Stimulated activated CD4-positive, alpha-beta T cell treated with anti-CD3 and anti-CD28 coated beads, Interleukin-2, amount 100 ng/mL, for 24 hours (primary cell): ENCODE measurements around the gene CLDN19.
"Not testable (repeated sequence)": the region's sequence is repeated elsewhere in the genome, so short reads cannot be mapped to it uniquely, and the experiment has no call there.

Source experiments
- DNase-seq, 2 donors: peaks; one replicate each; pipeline ENCODE4 v3.0.0-alpha.2; 2020

The CLDN19 gene

DNA sequence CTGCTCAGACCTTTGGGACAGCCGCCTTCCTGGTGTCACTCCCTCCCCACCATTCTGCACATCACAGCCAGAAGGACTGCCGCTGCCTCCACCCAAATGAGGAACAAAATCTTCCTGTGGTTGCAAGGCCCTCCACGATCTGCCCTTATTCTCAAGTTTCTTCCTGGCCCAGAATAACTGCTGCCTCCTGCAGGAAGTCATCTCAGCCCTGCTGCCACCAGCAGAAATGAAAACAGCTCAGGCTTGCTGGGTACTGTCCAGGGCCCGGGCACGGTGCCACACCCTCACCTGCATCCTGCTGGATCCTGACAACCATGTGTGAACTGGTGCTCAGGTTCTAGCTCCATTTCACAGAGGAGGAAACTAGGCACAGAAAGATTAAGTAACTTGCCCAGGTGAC lies 2.8 kb downstream of the CLDN19 start:
- no peak for DNase-seq

DNA sequence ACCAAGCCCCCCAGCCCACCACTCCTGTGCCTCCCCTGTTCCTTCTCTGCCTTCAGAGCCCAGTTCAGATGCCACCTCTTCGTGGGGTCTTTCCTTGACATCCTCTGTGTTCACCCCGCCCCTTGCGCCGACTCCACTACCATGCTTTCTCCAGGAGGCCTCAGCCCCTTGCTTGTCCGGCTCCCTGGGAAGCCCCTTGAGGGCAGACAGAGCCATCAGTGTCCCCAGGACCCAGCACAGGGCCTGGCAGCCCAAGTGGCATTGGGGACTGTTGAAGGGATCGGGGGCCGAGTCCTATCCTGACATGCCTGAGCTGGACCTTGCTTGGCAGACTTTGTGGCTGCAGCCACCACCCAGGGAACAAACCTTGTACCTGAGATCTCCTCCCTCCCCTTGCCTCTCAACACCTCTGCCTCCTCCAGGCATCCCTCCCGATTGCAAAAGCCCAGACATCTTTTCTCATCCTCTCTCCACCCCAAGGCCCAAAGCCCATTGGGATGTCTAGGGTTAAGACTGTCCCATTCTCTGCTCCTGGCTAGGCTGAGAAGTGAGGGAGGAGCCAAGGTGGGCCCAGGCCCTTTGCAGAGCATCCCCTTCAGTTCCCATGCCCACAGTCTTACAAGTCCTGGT lies 3.4 kb downstream of the CLDN19 start:
- no peak for DNase-seq

- no peak for DNase-seq
Measured at GRCh38 chr1:42736152-42736551, 3.9 kb downstream of the CLDN19 start.

GRCh38 chr1:42735477-42736105 lies 4.4 kb downstream of the CLDN19 start:
- DNase-seq, result no peak

GRCh38 chr1:42735056-42735455 lies 5.0 kb downstream of the CLDN19 start:
- DNase-seq, result no peak

DNA sequence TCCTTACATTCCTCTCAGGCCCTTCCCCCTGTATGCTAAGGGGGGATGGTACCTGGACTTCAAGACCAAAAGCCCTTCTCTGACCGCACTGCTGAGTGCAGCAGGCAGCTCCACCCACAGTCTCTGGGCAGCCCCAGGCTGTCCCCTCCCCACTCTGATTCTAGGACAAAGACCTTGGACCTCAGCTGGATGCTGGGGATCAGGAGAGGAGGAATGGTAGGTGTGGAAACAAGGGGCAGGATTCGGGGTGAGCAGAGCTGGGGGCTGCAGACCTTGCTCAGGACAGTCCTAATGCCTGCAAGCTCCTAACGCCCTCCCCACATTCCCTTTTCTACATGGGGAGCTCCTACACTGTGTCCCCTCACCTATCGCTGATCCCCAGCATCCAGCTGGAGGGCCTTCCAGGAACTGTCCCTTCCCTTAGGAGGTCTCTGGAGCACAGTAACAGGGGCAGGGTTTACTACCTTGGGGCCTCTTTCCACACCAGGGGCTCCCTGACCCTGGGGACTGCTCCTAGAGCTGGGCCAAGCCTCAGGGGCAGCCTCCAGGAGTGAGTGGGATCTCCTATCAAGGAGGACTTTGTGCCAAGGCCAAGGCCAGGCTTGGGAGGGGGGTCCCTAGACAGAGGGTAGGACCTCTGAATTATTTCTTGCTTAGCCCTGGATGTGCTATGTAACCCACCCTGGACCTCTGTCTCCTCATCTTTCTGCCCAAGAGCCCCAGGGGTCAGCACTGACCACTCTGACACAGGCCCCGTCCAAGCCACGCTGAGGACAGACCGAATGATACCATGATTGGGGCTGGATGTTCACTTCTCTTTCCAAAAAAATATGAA lies 5.6 kb downstream of the CLDN19 start:
- DNase-seq, result no peak

- DNase-seq, result no peak
Measured at GRCh38 chr1:42733415-42734200, 6.4 kb downstream of the CLDN19 start.

DNA sequence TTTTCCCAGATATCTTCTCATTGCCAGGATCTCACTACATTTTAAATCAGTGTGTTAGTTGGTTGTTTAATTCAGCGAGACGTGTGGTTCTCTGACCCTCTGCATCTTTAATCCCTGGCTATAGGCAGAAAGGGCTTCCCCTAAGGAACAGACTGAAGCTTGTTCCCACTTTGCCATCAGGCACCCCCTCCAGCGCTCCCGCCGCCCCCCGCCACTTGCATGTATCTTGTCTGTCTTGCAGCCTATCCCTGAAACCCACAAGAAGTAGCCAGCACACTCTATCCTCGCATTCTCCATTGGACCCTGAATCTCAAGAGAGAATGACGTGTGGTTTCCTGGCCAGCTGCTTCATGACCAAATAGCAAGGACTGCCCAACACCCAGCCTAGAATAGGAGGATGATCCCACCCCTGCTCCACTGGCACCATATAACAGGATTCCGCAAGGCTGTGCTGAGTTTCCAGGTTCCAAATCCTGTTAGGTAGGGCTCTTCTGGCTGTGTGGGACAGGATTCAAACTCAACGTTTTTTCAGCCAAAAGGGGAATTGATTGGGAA lies 7.8 kb downstream of the CLDN19 start:
- DNase-seq, result no peak

GRCh38 chr1:42731585-42731984 lies 8.5 kb downstream of the CLDN19 start:
- DNase-seq, result no peak

DNA sequence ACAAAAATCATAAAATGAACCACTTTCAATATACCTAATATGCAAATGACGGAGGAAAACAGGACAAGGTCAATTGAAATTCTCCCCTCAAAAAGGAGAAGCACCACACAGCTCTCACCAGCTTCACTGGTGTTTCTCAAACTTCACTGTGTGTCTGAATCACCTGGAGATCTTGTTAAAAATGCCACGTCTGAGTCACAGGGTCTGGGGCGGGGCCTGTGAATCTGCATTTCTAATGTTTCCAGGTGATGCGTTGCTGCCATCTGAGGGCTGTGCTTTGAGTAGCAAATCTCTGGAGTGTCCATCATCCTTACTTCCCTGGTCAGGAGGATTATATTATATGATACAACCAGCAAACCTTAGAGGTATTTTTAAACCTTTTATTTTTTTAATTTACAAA lies 9.0 kb downstream of the CLDN19 start:
- DNase-seq, result peak; percentile 62 to 72

GRCh38 chr1:42730002-42730401 lies 10.0 kb downstream of the CLDN19 start:
- no peak for DNase-seq

DNA sequence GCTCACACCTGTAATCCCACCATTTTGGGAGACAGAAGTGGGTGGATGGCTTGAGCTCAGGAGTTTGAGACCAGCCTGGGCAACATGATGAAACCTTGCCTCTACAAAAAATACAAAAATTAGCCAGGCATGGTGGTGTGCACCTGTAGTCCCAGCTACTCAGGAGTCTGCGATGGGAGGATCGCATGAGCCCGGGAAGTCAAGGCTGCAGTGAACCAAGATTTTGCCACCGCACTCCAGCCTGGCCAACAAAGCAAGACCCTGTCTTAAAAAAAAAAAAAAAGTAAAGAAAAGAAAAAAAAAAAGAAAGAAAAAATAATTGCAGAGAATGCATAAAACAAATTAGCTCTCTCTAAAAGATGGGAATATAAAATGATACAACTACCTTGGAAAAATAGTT lies 14.2 kb downstream of the CLDN19 start:
- not testable (repeated sequence) for DNase-seq

GRCh38 chr1:42723511-42723910 lies 16.5 kb downstream of the CLDN19 start:
- DNase-seq, result no peak

DNA sequence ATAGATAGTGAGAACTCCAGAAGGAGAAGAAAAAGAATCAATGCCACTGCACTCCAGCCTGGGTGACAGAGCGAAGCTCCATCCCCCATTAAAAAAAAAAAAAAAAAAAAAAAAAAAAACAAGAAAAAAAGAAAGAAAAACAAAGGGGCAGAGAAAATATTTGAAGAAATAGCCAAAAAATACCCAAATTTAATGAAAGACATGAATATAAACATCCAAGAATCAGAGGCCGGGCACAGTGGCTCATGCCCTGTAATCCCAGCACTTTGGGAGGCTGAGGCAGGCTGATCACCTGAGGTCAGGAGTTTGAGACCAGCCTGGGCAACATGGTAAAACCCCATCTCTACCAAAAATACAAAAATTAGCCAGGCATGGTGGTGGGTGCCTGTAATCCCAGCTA lies 17.6 kb downstream of the CLDN19 start:
- not testable (repeated sequence) for DNase-seq

DNA sequence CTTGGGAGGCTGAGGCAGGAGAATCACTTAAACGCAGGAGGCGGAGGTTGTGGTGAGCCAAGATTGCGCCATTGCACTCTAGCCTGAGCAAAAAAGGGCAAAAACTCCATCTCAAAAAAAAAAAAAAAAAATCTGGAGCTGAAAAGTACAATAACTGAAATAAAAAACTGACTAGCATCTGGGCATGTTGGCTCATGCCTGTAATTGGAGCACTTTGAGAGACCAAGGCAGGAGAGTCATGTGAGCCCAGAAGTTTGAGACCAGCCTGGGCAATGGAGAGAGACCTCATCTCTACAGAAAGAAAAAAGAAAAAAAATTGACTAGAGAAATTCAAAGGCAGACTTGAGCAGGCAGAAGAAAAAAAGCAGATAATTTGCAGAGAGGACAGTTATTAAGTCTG lies 18.1 kb downstream of the CLDN19 start:
- DNase-seq, result no peak

- DNase-seq, result no peak
Measured at GRCh38 chr1:42720868-42721267, 19.2 kb downstream of the CLDN19 start.

GRCh38 chr1:42714441-42714840 lies 25.6 kb downstream of the CLDN19 start:
- DNase-seq, result not testable (repeated sequence)

GRCh38 chr1:42713293-42713692 lies 26.7 kb downstream of the CLDN19 start:
- no peak for DNase-seq

DNA sequence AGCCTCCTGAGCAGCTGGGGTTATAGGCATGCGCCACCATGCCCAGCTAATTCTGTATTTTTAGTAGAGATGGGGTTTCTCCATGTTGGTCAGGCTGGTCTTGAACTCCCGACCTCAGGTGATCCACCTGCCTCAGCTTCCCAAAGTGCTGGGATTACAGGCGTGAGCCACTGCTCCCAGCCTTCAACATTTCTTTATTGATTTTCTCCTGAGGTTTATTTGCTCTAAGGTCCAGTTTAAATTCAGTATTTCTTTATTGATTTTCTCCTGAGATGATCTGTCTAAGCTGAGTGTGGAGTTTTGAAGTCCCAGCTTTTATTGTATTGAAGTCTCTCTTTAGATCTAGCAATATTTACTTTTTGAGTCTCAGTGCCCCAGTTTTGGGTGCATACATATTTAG lies 27.2 kb downstream of the CLDN19 start:
- DNase-seq, result not testable (repeated sequence)

- no peak for DNase-seq
Measured at GRCh38 chr1:42703888-42704464, 36.1 kb downstream of the CLDN19 start.

GRCh38 chr1:42700006-42700405 lies 40.0 kb downstream of the CLDN19 start:
- no peak for DNase-seq

DNA sequence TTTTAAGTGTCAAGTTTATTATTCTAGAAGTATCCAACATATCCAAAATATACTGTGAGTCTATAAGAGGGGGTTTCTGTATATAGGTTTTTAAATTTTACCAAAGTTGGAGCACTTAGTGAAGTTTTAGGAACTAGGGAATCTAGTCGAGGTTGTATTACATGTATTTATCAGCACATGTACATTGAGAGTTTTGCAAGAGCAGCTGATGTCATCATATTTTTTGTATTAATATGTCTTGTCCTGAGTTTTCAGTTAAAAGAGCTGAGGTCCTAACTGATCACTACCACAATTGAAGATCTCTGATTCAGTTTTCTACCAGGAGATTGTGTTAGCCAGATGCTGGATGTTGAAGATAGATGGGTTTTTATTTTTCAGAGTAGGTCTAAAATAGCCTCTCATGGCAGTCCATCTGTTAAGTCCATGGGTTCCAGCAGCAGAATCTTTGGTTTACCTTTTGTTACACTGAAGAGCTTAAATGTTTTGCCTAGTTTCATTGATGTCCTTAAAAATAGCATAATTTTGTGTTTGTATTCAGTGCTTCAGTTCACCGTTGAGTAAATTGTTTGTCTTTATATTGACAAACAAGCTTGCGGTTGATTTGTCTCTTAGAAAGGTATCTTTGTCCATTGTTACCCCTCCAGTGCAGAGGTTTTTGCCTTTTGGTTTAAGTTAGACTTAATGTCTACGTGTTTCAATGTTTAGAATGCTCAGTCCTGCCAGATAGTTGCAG lies 41.8 kb downstream of the CLDN19 start:
- no peak for DNase-seq
